Activated CD4-positive, alpha-beta T cell treated with anti-CD3 and anti-CD28 coated beads, Interleukin-2, amount 50 U/mL, for 1 hour (primary cell): ENCODE measurements around the gene STX7.

Experiments used
- DNase-seq: peaks from one replicate; pipeline ENCODE4 v3.0.0-alpha.2; 2020

STX7 gene

DNA sequence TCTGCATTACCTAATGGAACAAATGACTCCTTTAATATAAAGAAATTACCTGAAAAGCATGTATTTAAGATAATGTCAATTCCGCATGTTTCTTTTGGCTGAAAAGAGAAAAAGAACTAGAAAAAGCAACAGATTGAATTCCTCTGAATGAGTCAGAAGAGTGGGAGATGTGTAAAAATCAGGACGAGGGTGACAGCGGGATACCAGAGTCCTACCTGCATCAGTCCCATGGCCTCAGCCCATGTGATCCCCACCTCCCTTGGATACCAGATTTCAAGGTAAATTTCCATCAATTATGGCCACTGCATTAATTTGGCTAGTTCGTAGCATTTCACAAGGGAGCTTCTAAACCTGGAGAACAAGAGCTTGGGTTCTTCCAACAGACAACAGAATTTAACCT is 101.6 kb downstream of the STX7 start:
- DNase-seq: no peak

DNA sequence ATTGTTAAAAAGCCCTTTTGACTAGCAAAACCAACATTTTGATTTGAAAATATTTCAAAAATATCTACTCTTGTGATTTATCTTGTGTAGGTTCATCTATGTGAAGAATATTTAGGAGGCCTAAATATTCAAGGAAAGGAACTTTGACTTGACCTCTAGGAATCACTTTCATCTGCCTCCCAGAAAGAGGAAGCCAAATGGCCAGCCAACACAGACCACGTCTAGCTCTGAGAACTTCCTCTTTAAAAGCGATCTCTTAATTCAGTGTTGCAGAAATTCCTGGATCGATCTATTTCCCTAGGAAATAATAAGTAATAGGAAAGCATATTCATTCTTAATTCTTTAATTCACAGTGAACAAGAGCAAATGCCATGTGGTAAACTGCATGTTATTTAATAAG is 102.1 kb downstream of the STX7 start:
- DNase-seq: no peak

DNA sequence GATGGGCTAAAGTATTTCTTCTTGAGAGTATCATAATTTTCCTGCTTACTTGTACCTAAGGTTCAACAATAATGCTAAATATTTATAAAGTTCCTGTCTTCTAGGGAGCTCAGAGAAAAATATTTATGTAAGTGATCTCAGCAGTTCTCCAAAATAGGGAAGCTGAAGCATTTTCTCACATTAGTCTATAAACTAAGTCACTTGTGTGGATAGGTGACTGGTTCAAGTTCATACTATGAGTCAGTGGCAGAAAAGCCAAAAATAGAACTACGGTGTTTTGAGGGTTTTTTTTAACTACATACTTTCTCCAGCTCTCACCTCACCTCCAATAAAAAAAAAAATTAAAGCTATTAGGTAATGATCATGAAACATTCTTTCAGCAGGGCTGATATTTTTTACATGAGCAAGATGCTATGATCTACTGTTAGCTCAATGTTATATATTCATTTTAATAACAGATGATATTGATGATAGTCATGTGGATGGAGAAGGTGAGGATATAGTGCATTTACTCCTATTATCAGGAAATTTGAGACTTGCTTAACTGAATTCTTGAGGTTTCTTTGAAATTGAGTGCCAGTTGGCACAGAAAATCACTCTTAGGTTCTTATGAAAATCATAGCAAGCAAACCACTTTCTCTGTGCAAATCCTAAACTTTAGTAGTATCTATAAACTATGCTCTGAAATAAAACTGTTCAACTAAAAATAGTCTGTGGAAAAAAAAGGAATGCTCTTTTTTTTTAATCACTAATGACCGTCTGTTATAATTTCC is 107.6 kb downstream of the STX7 start:
- DNase-seq: no peak

DNA sequence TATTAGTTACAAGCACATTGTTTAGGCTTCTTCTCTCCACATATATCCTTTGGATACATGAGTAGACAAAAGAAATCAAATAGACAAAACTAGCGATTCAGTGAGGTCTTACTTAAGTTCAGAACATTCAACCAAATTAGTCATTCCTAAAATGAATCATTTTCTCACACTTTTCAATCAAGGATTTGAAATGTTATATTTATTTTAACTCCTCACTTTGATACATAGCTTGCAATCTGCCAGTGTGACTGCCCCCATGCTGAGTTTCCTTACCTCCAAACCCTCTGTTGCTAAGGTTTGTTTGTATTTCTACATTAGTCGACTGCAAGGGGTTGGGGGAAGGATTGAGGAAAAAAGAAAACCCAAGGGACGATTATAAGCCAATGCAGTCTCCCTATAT is 108.2 kb downstream of the STX7 start:
- DNase-seq: no peak

GRCh38 chr6:132404330-132404729 is 108.6 kb downstream of the STX7 start:
- no peak for DNase-seq

DNA sequence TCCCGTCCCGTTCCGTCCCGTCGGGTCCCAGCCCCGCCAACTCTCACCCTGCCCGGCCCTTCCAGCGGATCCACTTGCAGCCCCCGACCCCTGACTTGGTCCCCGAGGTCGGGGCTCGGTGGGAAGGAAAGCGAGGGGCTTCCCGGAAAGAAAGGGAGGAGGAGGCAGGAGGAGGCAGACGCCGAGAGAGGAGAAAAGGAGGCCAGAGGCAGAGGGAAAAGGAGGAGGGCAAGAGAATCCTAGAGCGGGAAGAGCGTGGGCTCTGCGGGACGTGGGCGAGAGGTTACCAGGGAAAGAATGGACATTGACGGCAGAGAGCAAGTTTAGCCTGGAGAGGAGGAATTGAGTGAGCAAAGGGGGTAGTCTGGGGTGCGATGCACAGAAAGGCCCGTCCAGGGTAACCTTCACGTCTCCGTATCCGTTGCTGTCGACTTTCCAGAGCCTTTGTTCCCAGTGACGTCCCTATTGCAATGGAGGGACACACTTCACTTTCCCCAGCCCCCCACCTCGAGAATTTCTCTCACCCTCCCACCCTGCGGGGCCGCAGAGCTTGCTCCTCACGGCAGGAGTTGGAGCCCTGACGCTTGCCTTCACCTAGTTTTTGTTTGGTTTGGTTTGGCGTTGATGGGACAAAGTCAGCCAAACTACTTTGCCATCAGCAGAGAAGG is 111.2 kb downstream of the STX7 start:
- DNase-seq: no peak

DNA sequence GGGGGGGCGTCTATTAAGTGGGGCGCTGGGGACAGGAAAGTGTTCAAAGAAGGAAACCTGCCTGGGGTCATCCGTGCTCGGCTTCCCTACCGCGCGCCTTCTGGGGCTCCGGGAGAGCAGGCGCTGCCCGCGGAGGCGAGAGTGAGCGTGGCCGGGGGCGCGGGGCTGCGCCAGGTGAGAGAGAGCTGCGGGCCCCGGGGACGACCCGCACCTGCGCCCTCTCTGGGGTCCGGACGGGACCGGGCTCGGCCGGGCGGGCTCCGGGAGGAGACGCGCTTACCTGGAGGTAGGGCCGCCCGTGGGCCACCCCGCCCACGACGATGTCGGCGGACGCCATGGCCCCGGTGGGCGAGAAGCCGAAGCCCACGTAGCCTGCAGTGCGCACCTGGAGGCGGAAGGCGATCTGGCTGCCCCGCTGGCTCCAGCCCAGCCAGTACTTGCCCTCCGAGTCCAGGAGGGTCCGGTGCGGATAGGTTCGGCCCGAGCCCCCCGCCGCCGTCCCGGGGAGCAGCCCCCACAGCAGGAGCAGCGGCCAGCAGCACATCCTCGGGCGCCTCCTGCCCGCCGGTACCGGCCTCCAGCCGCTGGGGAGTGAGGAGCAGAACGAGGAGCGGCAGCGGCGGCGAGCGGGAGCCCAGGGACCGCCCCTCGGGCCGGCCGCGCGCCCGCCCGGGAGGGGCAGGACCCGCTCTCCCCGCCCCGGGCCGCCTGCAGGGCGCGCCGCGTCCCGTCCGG is 111.9 kb downstream of the STX7 start, which contains the start of gene MOXD1:
Gene MOXD1, minus strand, starts transcription at position 593 of the 735 bp plus-strand sequence. Its CDS starts 49 bp downstream, at position 544.
- DNase-seq: no peak

GRCh38 chr6:132400555-132400882 is 112.4 kb downstream of the STX7 start:
- DNase-seq: no peak

GRCh38 chr6:132399376-132400074 is 113.4 kb downstream of the STX7 start:
- DNase-seq: no peak
